ENCODE measurements around the gene ARMCX2. TPM values are rescaled to one million over a fixed set of nuclear protein-coding genes. Genes with fewer than 3 reads are reported as not detected.
"Not testable (repeated sequence)": the region's sequence is repeated elsewhere in the genome, so short reads cannot be mapped to it uniquely, and the experiment has no call there.

ARMCX2 gene
- total RNA-seq (2014; rRNA removed; shearing (Covaris generic)): 18.0 and 27.3 TPM in 2 replicates

GRCh38 chrX:101659601-101660063 is at the start of gene ARMCX2:
TSS of gene ARMCX2 (minus strand) at chrX:101659850. CDS start at chrX:101657588, 2,262 bp downstream.
- DNase-seq (ENCODE audit: low read depth): peak; percentile 51

GRCh38 chrX:101709384-101709783 is 49.7 kb upstream of the ARMCX2 start:
- DNase-seq (ENCODE audit: low read depth): no peak

GRCh38 chrX:101708163-101708562 is 48.5 kb upstream of the ARMCX2 start:
- DNase-seq (ENCODE audit: low read depth): no peak

- DNase-seq (ENCODE audit: low read depth): no peak
Observed at GRCh38 chrX:101693476-101693875, 33.8 kb upstream of the ARMCX2 start.

GRCh38 chrX:101691835-101692234 is 32.2 kb upstream of the ARMCX2 start:
- no peak for DNase-seq (ENCODE audit: low read depth)

GRCh38 chrX:101686574-101686973 is 26.9 kb upstream of the ARMCX2 start:
- DNase-seq (ENCODE audit: low read depth): no peak

GRCh38 chrX:101685923-101686322 is 26.3 kb upstream of the ARMCX2 start:
- DNase-seq (ENCODE audit: low read depth): no peak

- peak; percentile 11 for DNase-seq (ENCODE audit: low read depth)
Observed at GRCh38 chrX:101682723-101683122, 23.1 kb upstream of the ARMCX2 start.

- no peak for DNase-seq (ENCODE audit: low read depth)
Observed at GRCh38 chrX:101677028-101677427, 17.4 kb upstream of the ARMCX2 start.

GRCh38 chrX:101676571-101676970 is 16.9 kb upstream of the ARMCX2 start:
- no peak for DNase-seq (ENCODE audit: low read depth)

GRCh38 chrX:101668143-101668542 is 8.5 kb upstream of the ARMCX2 start:
- no peak for DNase-seq (ENCODE audit: low read depth)

- peak; percentile 44 for DNase-seq (ENCODE audit: low read depth)
Observed at GRCh38 chrX:101658661-101659491, 774 bp downstream of the ARMCX2 start.

GRCh38 chrX:101657495-101657894 is 2.2 kb downstream of the ARMCX2 start:
- no peak for DNase-seq (ENCODE audit: low read depth)

- no peak for DNase-seq (ENCODE audit: low read depth)
Observed at GRCh38 chrX:101656817-101657216, 2.8 kb downstream of the ARMCX2 start.

GRCh38 chrX:101655534-101655933 is 4.1 kb downstream of the ARMCX2 start:
- no peak for DNase-seq (ENCODE audit: low read depth)

GRCh38 chrX:101647716-101648115 is 11.9 kb downstream of the ARMCX2 start:
- DNase-seq (ENCODE audit: low read depth): not testable (repeated sequence)

- DNase-seq (ENCODE audit: low read depth): no peak
Observed at GRCh38 chrX:101642093-101642492, 17.6 kb downstream of the ARMCX2 start.

GRCh38 chrX:101639583-101639982 is 20.1 kb downstream of the ARMCX2 start:
- DNase-seq (ENCODE audit: low read depth): no peak

GRCh38 chrX:101619364-101619763 is 40.3 kb downstream of the ARMCX2 start:
- peak; percentile 17 for DNase-seq (ENCODE audit: low read depth)

GRCh38 chrX:101617211-101618191 is 42.1 kb downstream of the ARMCX2 start, which contains the start of gene ARMCX6:
TSS of gene ARMCX6 (minus strand) at chrX:101618000. CDS start at chrX:101616620, 1,380 bp downstream.
- DNase-seq (ENCODE audit: low read depth): peak; percentile 68

- no peak for DNase-seq (ENCODE audit: low read depth)
Observed at GRCh38 chrX:101605728-101606127, 53.9 kb downstream of the ARMCX2 start.
